ENCODE results near the gene FGF12.

The FGF12 gene

GRCh38 chr3:192121923-192122322, 605.4 kb downstream of the FGF12 start:
- no peak for DNase-seq (ENCODE audit: low read depth in 2 of 2)

GRCh38 chr3:192108820-192109219, 618.5 kb downstream of the FGF12 start:
- DNase-seq (ENCODE audit: low read depth in 2 of 2): no peak

- no peak for DNase-seq (ENCODE audit: low read depth in 2 of 2)
Observed at GRCh38 chr3:192106543-192106942, 620.8 kb downstream of the FGF12 start.

- DNase-seq (ENCODE audit: low read depth in 2 of 2): no peak
Observed at GRCh38 chr3:192092388-192093005, 634.8 kb downstream of the FGF12 start.

- DNase-seq (ENCODE audit: low read depth in 2 of 2): no peak
Observed at GRCh38 chr3:192091831-192092230, 635.5 kb downstream of the FGF12 start.

- DNase-seq (ENCODE audit: low read depth in 2 of 2): no peak
Observed at GRCh38 chr3:192090586-192090985, 636.8 kb downstream of the FGF12 start.

Data from stimulated activated CD4-positive, alpha-beta T cell treated with anti-CD3 and anti-CD28 coated beads, Interleukin-1b, Interleukin-23, amount 100 ng/mL, for 4 hours (primary cell).